Heart left ventricle (tissue), 13 donors: ENCODE measurements around the gene USP53.

Experiments
- POLR2A ChIP-seq, 2 donors: fragments of 450-650 bp; IDR thresholded peaks; one replicate each; pipeline ENCODE4 v1.6.1; 2017; ENCODE audit warnings: antibody characterized with exemption in 2 of 2, mild to moderate bottlenecking in 2 of 2, moderate library complexity in 2 of 2
- TF ChIP-seq, protein P1 (sequence below), 12 donors: fragments of 200-600 bp; sonication (generic) in 4 of 12; IDR thresholded peaks; one replicate each; pipeline versions ENCODE4 v1.5.0 to v1.8.0; 2018 to 2022; ENCODE audit warnings: antibody characterized with exemption in 12 of 12, mild to moderate bottlenecking in 5 of 12
- donor health status: ischemic (EF 13 %, LVEDD 7.1; RV severe dilation, severe dysfunction).
- donor health status: DM: no; HTN: yes; CAD: no.
- donor health status: DM: no; HTN: no; CAD: no.
- donor health status: ischemic (EF 25% LVEDD 6.9; RV normal size, moderate dysfunction).
- donor health status: ischemic (EF 25% LVEDD 5.7; RV mildly dilated, moderate dysfunction).
- donor health status: ischemic (EF 35%, LVEDD 5.7; RV mildly dilated, moderate dysfunction).
- donor health status: nonischemic (EF 11% LVEDD 7.7; RV severe dilation, severe dysfunction).
- donor health status: DM: yes; HTN: yes; CAD: no.
- donor health status: PGD.
- donor health status: ischemic (EF 29% LVEDD 5.4; RV normal size, mild dysfunction).
- donor health status: nonischemic (EF 23%, LVEDD 6.1; RV moderate dilation, normal function).

DNA sequence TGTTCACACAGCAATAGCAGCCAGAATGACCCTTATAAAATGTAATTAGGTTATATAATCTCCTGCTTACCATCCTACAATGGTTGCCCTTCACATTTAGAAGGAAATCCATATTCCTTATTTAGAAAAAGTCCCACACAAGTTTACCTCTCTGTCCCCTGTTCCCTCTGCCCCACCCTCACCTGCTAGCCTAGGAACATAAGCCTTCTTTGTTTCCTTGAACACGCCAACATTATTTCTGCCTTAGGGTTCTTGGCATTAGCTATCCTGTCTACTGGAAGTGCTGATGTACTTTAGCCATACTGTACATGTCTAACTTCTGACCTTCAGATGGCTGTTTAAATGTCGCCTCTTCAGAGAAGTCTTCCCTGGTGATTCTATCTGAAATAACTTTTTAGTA is 28.4 kb upstream of the USP53 start:
- no peak for TF ChIP-seq POLR2A (IDR thresholded peaks at IDR 0.05)
- TF ChIP-seq, protein P1, sequence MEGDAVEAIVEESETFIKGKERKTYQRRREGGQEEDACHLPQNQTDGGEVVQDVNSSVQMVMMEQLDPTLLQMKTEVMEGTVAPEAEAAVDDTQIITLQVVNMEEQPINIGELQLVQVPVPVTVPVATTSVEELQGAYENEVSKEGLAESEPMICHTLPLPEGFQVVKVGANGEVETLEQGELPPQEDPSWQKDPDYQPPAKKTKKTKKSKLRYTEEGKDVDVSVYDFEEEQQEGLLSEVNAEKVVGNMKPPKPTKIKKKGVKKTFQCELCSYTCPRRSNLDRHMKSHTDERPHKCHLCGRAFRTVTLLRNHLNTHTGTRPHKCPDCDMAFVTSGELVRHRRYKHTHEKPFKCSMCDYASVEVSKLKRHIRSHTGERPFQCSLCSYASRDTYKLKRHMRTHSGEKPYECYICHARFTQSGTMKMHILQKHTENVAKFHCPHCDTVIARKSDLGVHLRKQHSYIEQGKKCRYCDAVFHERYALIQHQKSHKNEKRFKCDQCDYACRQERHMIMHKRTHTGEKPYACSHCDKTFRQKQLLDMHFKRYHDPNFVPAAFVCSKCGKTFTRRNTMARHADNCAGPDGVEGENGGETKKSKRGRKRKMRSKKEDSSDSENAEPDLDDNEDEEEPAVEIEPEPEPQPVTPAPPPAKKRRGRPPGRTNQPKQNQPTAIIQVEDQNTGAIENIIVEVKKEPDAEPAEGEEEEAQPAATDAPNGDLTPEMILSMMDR (IDR thresholded peaks at IDR 0.05) = no peak
